ENCODE data around the gene TIMM10B. TPM values are rescaled to one million over a fixed set of nuclear protein-coding genes. Genes with fewer than 3 reads are reported as not detected.
A peak's percentile ranks its signal among the peaks of the same experiment; 100 is the strongest.

TIMM10B gene
- total RNA-seq, 1 experiment from 2014 or later = 41.7 TPM

- intact Hi-C loops (cut with micrococcal nuclease; ENCODE audit: unreplicated experiment) = loop anchor here (10.0 kb wide), 1 partner anchor 132 kb away; the partner anchor contains the start of genes TAF10 and TPP1
- TF ChIP-seq, protein P1, sequence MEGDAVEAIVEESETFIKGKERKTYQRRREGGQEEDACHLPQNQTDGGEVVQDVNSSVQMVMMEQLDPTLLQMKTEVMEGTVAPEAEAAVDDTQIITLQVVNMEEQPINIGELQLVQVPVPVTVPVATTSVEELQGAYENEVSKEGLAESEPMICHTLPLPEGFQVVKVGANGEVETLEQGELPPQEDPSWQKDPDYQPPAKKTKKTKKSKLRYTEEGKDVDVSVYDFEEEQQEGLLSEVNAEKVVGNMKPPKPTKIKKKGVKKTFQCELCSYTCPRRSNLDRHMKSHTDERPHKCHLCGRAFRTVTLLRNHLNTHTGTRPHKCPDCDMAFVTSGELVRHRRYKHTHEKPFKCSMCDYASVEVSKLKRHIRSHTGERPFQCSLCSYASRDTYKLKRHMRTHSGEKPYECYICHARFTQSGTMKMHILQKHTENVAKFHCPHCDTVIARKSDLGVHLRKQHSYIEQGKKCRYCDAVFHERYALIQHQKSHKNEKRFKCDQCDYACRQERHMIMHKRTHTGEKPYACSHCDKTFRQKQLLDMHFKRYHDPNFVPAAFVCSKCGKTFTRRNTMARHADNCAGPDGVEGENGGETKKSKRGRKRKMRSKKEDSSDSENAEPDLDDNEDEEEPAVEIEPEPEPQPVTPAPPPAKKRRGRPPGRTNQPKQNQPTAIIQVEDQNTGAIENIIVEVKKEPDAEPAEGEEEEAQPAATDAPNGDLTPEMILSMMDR (IDR thresholded peaks at IDR 0.05; ENCODE audit: unreplicated experiment) = no peak
- H3K27me3 Mint-ChIP-seq (ENCODE audit: unreplicated experiment) = no peaks in the 10 kb centered on the region
- DNase-seq = no peak
- no TSS peak for BruUV-seq (replicated peaks)
- H3K4me3 Mint-ChIP-seq (ENCODE audit: low read depth, unreplicated experiment) = peak overlapping the region; percentile 97
- H3K9me3 Mint-ChIP-seq (ENCODE audit: low read depth, unreplicated experiment) = no peaks in the 10 kb centered on the region
- CTCF ChIA-PET = no interaction called here
- peaks cover 59% of the 10 kb centered on the region for H3K36me3 Mint-ChIP-seq (ENCODE audit: insufficient read depth, unreplicated experiment)
- H3K27ac Mint-ChIP-seq (ENCODE audit: unreplicated experiment) = peak overlapping the region; percentile 33
- H3K4me1 Mint-ChIP-seq (ENCODE audit: low read depth, unreplicated experiment) = peaks cover 27% of the 10 kb centered on the region
Observed at GRCh38 chr11:6483015-6483414, 1.7 kb downstream of the TIMM10B start.

GRCh38 chr11:6485661-6486060 lies 4.4 kb downstream of the TIMM10B start:
- no TSS peak for BruUV-seq (replicated peaks)
- Mint-ChIP-seq H3K36me3 (ENCODE audit: insufficient read depth, unreplicated experiment) (peaks cover 36% of the 10 kb centered on the region), H3K9me3 (ENCODE audit: low read depth, unreplicated experiment) (no peaks in the 10 kb centered on the region), H3K27me3 (ENCODE audit: unreplicated experiment) (no peaks in the 10 kb centered on the region), H3K27ac (ENCODE audit: unreplicated experiment) (no peak overlapping the region), H3K4me1 (ENCODE audit: low read depth, unreplicated experiment) (peaks cover 15% of the 10 kb centered on the region), H3K4me3 (ENCODE audit: low read depth, unreplicated experiment) (no peak overlapping the region)
- TF ChIP-seq, protein P1 (IDR thresholded peaks at IDR 0.05; ENCODE audit: unreplicated experiment) = no peak
- DNase-seq = no peak
- intact Hi-C loops (cut with micrococcal nuclease; ENCODE audit: unreplicated experiment) = loop anchor here (10.0 kb wide), 1 partner anchor 129 kb away; the partner anchor contains the start of genes TAF10 and TPP1
- CTCF ChIA-PET = no interaction called here

DNA sequence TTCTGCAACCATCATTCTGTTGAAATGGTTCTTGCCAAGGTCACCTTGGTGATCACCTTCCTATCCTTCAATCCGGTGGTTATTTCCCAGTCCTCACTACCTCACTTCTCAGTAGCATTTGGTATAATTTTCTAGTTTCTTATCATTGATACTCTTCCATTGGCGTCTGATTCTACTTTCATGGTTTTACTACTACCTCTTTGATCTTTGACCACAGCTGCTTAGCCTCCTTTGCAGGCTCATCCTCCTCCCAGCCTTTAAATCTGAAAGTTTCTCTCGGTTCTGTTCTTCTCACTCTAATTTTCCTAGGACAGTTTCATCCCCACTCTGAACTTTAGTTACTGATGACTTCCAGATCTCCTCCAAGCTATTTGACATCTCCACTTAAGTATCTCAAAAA lies 5.0 kb downstream of the TIMM10B start:
- Mint-ChIP-seq H3K27me3 (ENCODE audit: unreplicated experiment) (no peaks in the 10 kb centered on the region), H3K9me3 (ENCODE audit: low read depth, unreplicated experiment) (no peaks in the 10 kb centered on the region), H3K36me3 (ENCODE audit: insufficient read depth, unreplicated experiment) (peaks cover 31% of the 10 kb centered on the region), H3K27ac (ENCODE audit: unreplicated experiment) (no peak overlapping the region), H3K4me1 (ENCODE audit: low read depth, unreplicated experiment) (peaks cover 13% of the 10 kb centered on the region), H3K4me3 (ENCODE audit: low read depth, unreplicated experiment) (no peak overlapping the region)
- intact Hi-C loops (cut with micrococcal nuclease; ENCODE audit: unreplicated experiment) = loop anchor here (10.0 kb wide), 1 partner anchor 129 kb away; the partner anchor contains the start of genes TAF10 and TPP1
- CTCF ChIA-PET = no interaction called here
- BruUV-seq (replicated peaks) = no TSS peak
- TF ChIP-seq, protein P1 (IDR thresholded peaks at IDR 0.05; ENCODE audit: unreplicated experiment) = no peak
- no peak for DNase-seq

DNA sequence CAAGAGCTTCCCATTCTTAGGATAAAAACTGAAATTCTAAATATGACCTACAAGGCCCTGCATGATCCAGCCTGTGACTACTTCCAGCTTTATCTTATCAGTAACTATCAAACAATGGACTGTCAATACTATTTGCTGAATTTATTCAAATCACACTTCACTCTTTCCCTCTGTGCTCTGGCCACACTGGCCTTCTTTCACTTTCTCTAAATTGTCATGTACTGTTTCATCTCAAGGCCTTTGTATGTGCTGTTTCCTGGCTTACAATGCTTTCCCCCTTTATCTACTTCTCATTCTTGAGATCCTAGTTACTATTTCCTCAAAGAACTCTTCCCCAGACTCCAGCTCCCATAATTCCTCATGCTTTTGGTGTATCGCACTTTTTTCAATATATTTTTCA lies 5.6 kb downstream of the TIMM10B start:
- CTCF ChIA-PET = interaction anchor here (0.6 kb wide), 2 partner anchors 9 to 15 kb away, joined by 3 read pairs; no protein-coding TSS in a partner anchor
- intact Hi-C loops (cut with micrococcal nuclease; ENCODE audit: unreplicated experiment) = loop anchor here (10.0 kb wide), 1 partner anchor 128 kb away; the partner anchor contains the start of genes TAF10 and TPP1
- Mint-ChIP-seq H3K27ac (ENCODE audit: unreplicated experiment) (no peak overlapping the region), H3K9me3 (ENCODE audit: low read depth, unreplicated experiment) (no peaks in the 10 kb centered on the region), H3K4me1 (ENCODE audit: low read depth, unreplicated experiment) (peaks cover 13% of the 10 kb centered on the region), H3K4me3 (ENCODE audit: low read depth, unreplicated experiment) (no peak overlapping the region), H3K27me3 (ENCODE audit: unreplicated experiment) (no peaks in the 10 kb centered on the region), H3K36me3 (ENCODE audit: insufficient read depth, unreplicated experiment) (peaks cover 31% of the 10 kb centered on the region)
- TF ChIP-seq, protein P1 (IDR thresholded peaks at IDR 0.05; ENCODE audit: unreplicated experiment) = no peak
- DNase-seq = no peak
- no TSS peak for BruUV-seq (replicated peaks)

Measured in Calu3 (cell line).